Measurements from ENCODE around the gene AUTS2. TPM values are rescaled to one million over a fixed set of nuclear protein-coding genes. Genes with fewer than 3 reads are reported as not detected.

AUTS2 gene
- total and polyA plus RNA-seq, 2 experiments from 2014 or later, result 32.0 to 91.0 TPM

GRCh38 chr7:70680306-70680705, 1082.0 kb downstream of the AUTS2 start:
- Histone ChIP-seq H4K20me1 (replicated peaks; ENCODE audit: insufficient read depth) (peaks cover 8% of the 10 kb centered on the region), H2AFZ (no peak overlapping the region), H3F3A (replicated peaks; ENCODE audit: low read depth) (0 out of 2 replicates have a peak, but pooled peaks cover 4% of the 10 kb centered on the region), H3K9me2 (ENCODE audit: insufficient read depth) (no peaks in the 10 kb centered on the region), H3K27me3 (ENCODE audit: insufficient read depth) (peaks cover 73% of the 10 kb centered on the region), H3K4me1 (ENCODE audit: insufficient read depth) (peaks cover 31% of the 10 kb centered on the region), H3K4me3 (0 out of 2 replicates have a peak overlapping the region, but pooled peaks have one; percentile 44), H3K4me2 (peak overlapping the region; percentile 53), H3K27ac (ENCODE audit: low read depth) (no peak overlapping the region), H3K79me2 (replicated peaks; ENCODE audit: insufficient read depth) (no peaks in the 10 kb centered on the region), H3K36me3 (ENCODE audit: insufficient read depth) (no peaks in the 10 kb centered on the region)
- peaks cover 68% of the 10 kb centered on the region for H3K27me3 Mint-ChIP-seq (ENCODE audit: insufficient read depth, low read depth, poor library complexity)
- H3K4me1 Mint-ChIP-seq, result peaks cover 29% of the 10 kb centered on the region
- H3K27ac Mint-ChIP-seq, result no peak overlapping the region
- no peak overlapping the region; the same call in 2 of the 3 replicates for H3K4me3 Mint-ChIP-seq
- no peaks in the 10 kb centered on the region; the same call in 2 of the 3 replicates for H3K9me3 Mint-ChIP-seq
- ATAC-seq (no peak), DNase-seq (ENCODE audit: low spot score) (no peak)
- no peaks in the 10 kb centered on the region for H3K36me3 Mint-ChIP-seq (ENCODE audit: low read depth)
- TF ChIP-seq ZNF462 (CRISPR knock-in tag; IDR thresholded peaks at IDR 0.05), result no peak
- no peak for TF ChIP-seq JUNB (IDR thresholded peaks at IDR 0.05; ENCODE audit: unreplicated experiment)
- no peak for TF ChIP-seq NANOG (IDR thresholded peaks at IDR 0.05; ENCODE audit: borderline replicate concordance)
- TF ChIP-seq STAT1 (IDR thresholded peaks at IDR 0.05; ENCODE audit: unreplicated experiment), result no peak
- no peak for TF ChIP-seq CTCF (conservative IDR thresholded peaks at IDR 0.05; ENCODE audit: low read depth in 2 of 2)
- TF ChIP-seq ZNF331 (CRISPR knock-in tag; IDR thresholded peaks at IDR 0.05; ENCODE audit: low read depth), result no peak
- no peak for TF ChIP-seq EZH2 (IDR thresholded peaks at IDR 0.05; ENCODE audit: low read depth, unreplicated experiment)
- no peak for TF ChIP-seq ETS1 (IDR thresholded peaks at IDR 0.05)
- no peak for TF ChIP-seq CREB1 (CRISPR knock-in tag; IDR thresholded peaks at IDR 0.05; ENCODE audit: low read depth)
- TF ChIP-seq REST (IDR thresholded peaks at IDR 0.05; ENCODE audit: unreplicated experiment), result no peak
- no peak for TF ChIP-seq POLR2AphosphoS5 (IDR thresholded peaks at IDR 0.05; ENCODE audit: low read depth)
- no peak for TF ChIP-seq ZNF114 (CRISPR knock-in tag; IDR thresholded peaks at IDR 0.05)
- no peak for TF ChIP-seq EZH2phosphoT487 (IDR thresholded peaks at IDR 0.05; ENCODE audit: unreplicated experiment)

All from GM23338 (cell line).